HepG2 (cell line): ENCODE results near the gene KIF25.

Source experiments
- BHLHE40 ChIP-seq: IDR thresholded peaks from 2 replicates; pipeline ENCODE4 v1.6.1; 2011; ENCODE audit warnings: low read length, improper control_type of control experiment
- HMG20A ChIP-seq: IDR thresholded peaks from 2 replicates; pipeline ENCODE4 v1.6.1; 2016; ENCODE audit warnings: borderline replicate concordance

DNA sequence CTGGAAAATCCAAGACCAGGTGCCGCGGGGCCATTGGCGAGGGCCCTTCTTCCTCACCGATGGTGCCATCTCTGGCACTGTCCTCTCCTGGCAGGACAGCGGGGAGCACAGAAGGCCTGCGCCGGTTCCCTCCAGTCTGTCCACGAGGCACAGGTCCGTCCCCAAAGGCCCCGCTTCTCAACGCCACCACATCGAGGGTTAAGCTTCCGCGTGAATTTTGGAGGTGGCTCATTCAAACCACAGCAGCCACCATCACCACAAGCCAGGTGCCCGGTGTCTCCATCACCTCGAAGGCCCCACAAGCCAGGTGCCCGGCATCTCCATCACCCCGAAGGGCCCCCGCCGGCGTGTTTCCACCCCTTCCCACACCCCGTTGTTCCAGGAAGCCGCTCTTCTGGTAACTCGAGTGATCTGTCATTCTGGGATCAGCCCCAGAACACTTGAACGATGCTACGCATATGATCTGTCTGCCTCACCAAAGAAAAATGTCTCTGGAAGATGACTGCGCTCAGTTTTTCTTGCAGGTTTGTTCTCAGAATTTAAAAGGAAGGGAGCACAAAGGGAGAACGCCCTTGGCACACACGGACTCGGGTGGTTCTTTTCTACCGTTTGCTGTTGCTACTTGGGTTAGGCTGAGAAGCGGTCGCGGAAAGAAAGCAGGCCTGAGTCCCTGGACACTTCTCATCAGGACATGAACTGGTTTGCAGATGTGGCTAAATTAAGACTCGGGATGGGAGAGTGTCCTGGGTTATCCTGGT lies 9.9 kb upstream of the KIF25 start:
- TF ChIP-seq HMG20A (CRISPR knock-in tag) (no peak), BHLHE40 (no peak)
